Fibroblast of skin of right quadriceps (primary cell): ENCODE measurements around the gene ZNF518B.
A peak's percentile ranks its signal among the peaks of the same experiment; 100 is the strongest.

Experiments
- DNase-seq: peaks from one replicate; pipeline ENCODE4 v3.0.0-alpha.2; 2013

The ZNF518B gene

GRCh38 chr4:10457255-10457801 lies at the start of gene ZNF518B:
Gene ZNF518B (minus strand): TSS chr4:10457426. CDS start chr4:10446328, 11,098 bp downstream.
- peak; percentile 71 for DNase-seq

GRCh38 chr4:10506077-10506476 lies 48.9 kb upstream of the ZNF518B start:
- DNase-seq: no peak

GRCh38 chr4:10504570-10505179 lies 47.4 kb upstream of the ZNF518B start:
- DNase-seq: no peak

GRCh38 chr4:10502717-10503116 lies 45.5 kb upstream of the ZNF518B start:
- DNase-seq: no peak

- DNase-seq: no peak
These were observed 43.5 kb upstream of the ZNF518B start for GRCh38 chr4:10500776-10501175.

GRCh38 chr4:10496200-10496599 lies 39.0 kb upstream of the ZNF518B start:
- DNase-seq: no peak

- DNase-seq: no peak
These were observed 38.4 kb upstream of the ZNF518B start for GRCh38 chr4:10495651-10496050.

- no peak for DNase-seq
These were observed 35.2 kb upstream of the ZNF518B start for GRCh38 chr4:10492464-10492863.

- DNase-seq: no peak
These were observed 34.2 kb upstream of the ZNF518B start for GRCh38 chr4:10491401-10491800.

GRCh38 chr4:10490996-10491395 lies 33.8 kb upstream of the ZNF518B start:
- DNase-seq: no peak

GRCh38 chr4:10482913-10483312 lies 25.7 kb upstream of the ZNF518B start:
- no peak for DNase-seq

- no peak for DNase-seq
These were observed 23.4 kb upstream of the ZNF518B start for GRCh38 chr4:10480616-10481015.

- no peak for DNase-seq
These were observed 21.4 kb upstream of the ZNF518B start for GRCh38 chr4:10478621-10479020.

- no peak for DNase-seq
These were observed 13.3 kb upstream of the ZNF518B start for GRCh38 chr4:10470505-10470904.

GRCh38 chr4:10466161-10466560 lies 8.9 kb upstream of the ZNF518B start:
- no peak for DNase-seq

GRCh38 chr4:10462876-10463275 lies 5.7 kb upstream of the ZNF518B start:
- DNase-seq: no peak

- no peak for DNase-seq
These were observed 4.7 kb upstream of the ZNF518B start for GRCh38 chr4:10461850-10462400.

- peak; percentile 71 for DNase-seq
These were observed 4.0 kb upstream of the ZNF518B start for GRCh38 chr4:10461091-10461849.

- no peak for DNase-seq
These were observed 3.3 kb upstream of the ZNF518B start for GRCh38 chr4:10460313-10461047.

GRCh38 chr4:10459305-10459704 lies 2.1 kb upstream of the ZNF518B start:
- no peak for DNase-seq

- DNase-seq: no peak
These were observed 951 bp upstream of the ZNF518B start for GRCh38 chr4:10458177-10458576.

- peak; percentile 67 for DNase-seq
These were observed 501 bp downstream of the ZNF518B start for GRCh38 chr4:10456595-10457254.

GRCh38 chr4:10456260-10456594 lies 999 bp downstream of the ZNF518B start:
- peak; percentile 4 for DNase-seq
